B cell (primary cell): Measurements from ENCODE around the gene CAPN12. TPM values are rescaled to one million over a fixed set of nuclear protein-coding genes. Genes with fewer than 3 reads are reported as not detected.

Experiments used
- ATAC-seq: fragments of 200-7000 bp; cut with Tn5 transposase; one replicate; pipeline ENCODE4 v1.10.0; 2021; ENCODE audit warnings: low read depth, mild to moderate bottlenecking, moderate number of reproducible peaks, moderate library complexity
- CTCF ChIA-PET: fragments of 350-600 bp; sonication (Branson Sonifier 250); formaldehyde crosslinking; loops from one replicate; lab custom pipeline; 2021; ENCODE audit warnings: antibody characterized with exemption, inconsistent platforms; lab: Charles Lee
- POLR2A ChIA-PET: fragments of 350-600 bp; sonication (Branson Sonifier 250); formaldehyde crosslinking; loops from one replicate; lab custom pipeline; 2021; ENCODE audit warnings: antibody characterized with exemption; lab: Charles Lee
- DNase-seq: peaks from one replicate; pipeline ENCODE4 v3.0.0; 2013
- H2AFZ ChIP-seq: 2 replicates; pipeline ENCODE4 v1.6.1; 2012; ENCODE audit warnings: mild to moderate bottlenecking, low read depth, low read length; ENCODE audit not compliant: insufficient read depth, poor library complexity, severe bottlenecking
- H3K27ac ChIP-seq, 2 donors: 1 replicate in 1 of 2; 2 replicates in 1 of 2; pipeline ENCODE4 v1.5.1; 2012 to 2013; ENCODE audit warnings: low read length in 2 of 2, mild to moderate bottlenecking in 2 of 2, moderate library complexity in 1 of 2
- H3K27me3 ChIP-seq, 4 experiments: fragments of 200-600 bp in 1 of 4; sonication (generic) in 1 of 4; replicated peaks in 1 of 4; 1 replicate in 2 of 4; 2 replicates in 2 of 4; pipeline versions ENCODE4 v1.6.1 to v1.7.0; 2013 to 2016; ENCODE audit warnings: low read length in 3 of 4, mild to moderate bottlenecking in 2 of 4, mixed read lengths in 1 of 4, moderate library complexity in 1 of 4; ENCODE audit not compliant: insufficient read depth in 4 of 4, control insufficient read depth in 3 of 4; ENCODE audit errors: control extremely low read depth in 1 of 4
- H3K36me3 ChIP-seq, 2 experiments: replicated peaks in 1 of 2; 1 replicate in 1 of 2; 2 replicates in 1 of 2; pipeline versions ENCODE4 v1.6.1 to v1.7.1; 2013; ENCODE audit warnings: low read length in 1 of 2; ENCODE audit not compliant: insufficient read depth in 2 of 2, control insufficient read depth in 1 of 2; ENCODE audit errors: control extremely low read depth in 1 of 2, extremely low read depth in 1 of 2
- H3K4me1 ChIP-seq, 2 donors: fragments of 200-600 bp in 1 of 2; sonication (generic) in 1 of 2; 1 replicate in 1 of 2; 2 replicates in 1 of 2; pipeline versions ENCODE4 v1.5.1 to v1.6.1; 2013 to 2017; ENCODE audit warnings: low read length in 2 of 2; ENCODE audit not compliant: control insufficient read depth in 2 of 2, insufficient read depth in 2 of 2
- H3K4me2 ChIP-seq: replicated peaks from 2 replicates; pipeline ENCODE3; 2012; ENCODE audit warnings: mild to moderate bottlenecking, low read depth, low read length; ENCODE audit not compliant: poor library complexity, severe bottlenecking
- H3K4me3 ChIP-seq, 5 experiments: fragments of 200-600 bp in 1 of 5; sonication (generic) in 1 of 5; 1 replicate in 3 of 5; 2 replicates in 2 of 5; pipeline versions ENCODE4 v1.5.1 to v1.7.0; 2011 to 2016; ENCODE audit warnings: low read length in 4 of 5, mild to moderate bottlenecking in 4 of 5, low read depth in 2 of 5, control low read depth in 1 of 5, moderate library complexity in 1 of 5; ENCODE audit not compliant: insufficient read depth in 1 of 5; ENCODE audit errors: control extremely low read depth in 1 of 5, extremely low read depth in 1 of 5
- H3K79me2 ChIP-seq: fragments of 200-600 bp; sonication (generic); one replicate; pipeline ENCODE4 v1.6.0; 2016; ENCODE audit warnings: low read length; ENCODE audit not compliant: control insufficient read depth, insufficient read depth
- H3K9ac ChIP-seq: fragments of 200-600 bp; sonication (generic); 2 replicates; pipeline ENCODE4 v1.6.1; 2017; ENCODE audit warnings: mild to moderate bottlenecking, low read length, moderate library complexity
- H3K9me3 ChIP-seq, 3 donors: one replicate each; pipeline versions ENCODE4 v1.6.1 to v1.7.1; 2013; ENCODE audit warnings: low read length in 2 of 3; ENCODE audit not compliant: control insufficient read depth in 2 of 3, insufficient read depth in 1 of 3; ENCODE audit errors: control extremely low read depth in 1 of 3
- H4K20me1 ChIP-seq: 2 replicates; pipeline ENCODE4 v1.6.0; 2012; ENCODE audit warnings: mild to moderate bottlenecking, low read length; ENCODE audit not compliant: insufficient read depth, control insufficient read depth, poor library complexity, severe bottlenecking
- H3K27ac Mint-ChIP-seq: one replicate; pipeline ENCODE4 v1.8.0; 2021; ENCODE audit warnings: mixed read lengths
- H3K27me3 Mint-ChIP-seq: one replicate; pipeline ENCODE4 v1.8.0; 2021; ENCODE audit warnings: mixed read lengths
- H3K4me1 Mint-ChIP-seq: one replicate; pipeline ENCODE4 v1.8.0; 2021; ENCODE audit warnings: mixed read lengths
- H3K4me3 Mint-ChIP-seq: one replicate; pipeline ENCODE4 v1.8.0; 2021; ENCODE audit warnings: mixed read lengths
- H3K9me3 Mint-ChIP-seq: one replicate; pipeline ENCODE4 v1.8.0; 2022; ENCODE audit warnings: mixed read lengths; ENCODE audit not compliant: insufficient read depth
- EZH2 ChIP-seq: IDR thresholded peaks from 2 replicates; pipeline ENCODE4 v1.6.1; 2012; ENCODE audit warnings: borderline replicate concordance, low read depth, mild to moderate bottlenecking, moderate library complexity, low read length; ENCODE audit not compliant: insufficient read depth, poor library complexity, severe bottlenecking
- WGBS: methylation state at CpG from one replicate; pipeline ENCODE4 v1.1.5; 2013; ENCODE audit warnings: missing lambda C conversion rate; ENCODE audit not compliant: insufficient coverage; 5-methylcytosine and 5-hydroxymethylcytosine counted together
- intact Hi-C: fragments of 100-400 bp; cut with micrococcal nuclease; formaldehyde crosslinking; loops from one replicate; pipeline ENCODE4 v1.10.0; 2022
- polyA plus RNA-seq: library from polyadenylated mRNA; depleted of rRNA; stranded (reverse); fragments of >200 nt; gene quantifications from 2 replicates; pipeline ENCODE4 v1.2.3, GENCODE V29; 2012
- total RNA-seq, 2 donors: library from RNA; stranded (reverse); fragments of 120-200 nt in 1 of 2; gene quantifications; 1 replicate in 1 of 2; 2 replicates in 1 of 2; pipeline versions ENCODE4 v1.2.3 to v1.2.4, GENCODE V29; 2013 to 2022
- TF ChIP-seq, protein P1 (sequence below): fragments of 200-600 bp; IDR thresholded peaks from one replicate; pipeline ENCODE4 v1.8.0; 2022; ENCODE audit warnings: antibody characterized with exemption, mild to moderate bottlenecking

Gene CAPN12
- total and polyA plus RNA-seq, 2 donors (not counting 1 experiment from before 2014, with no cell fraction given) = 28.6 to 104 TPM

GRCh38 chr19:38693380-38694223, 50.7 kb downstream of the CAPN12 start:
- H3K27me3 ChIP-seq = no peaks in the 10 kb centered on the region
- ChIA-PET POLR2A (interaction anchor here (0.8 kb wide), 1 partner anchor 47 kb away, joined by 3 read pairs; the partner anchor contains the start of gene ACTN4), CTCF (interaction anchor here (1.5 kb wide), 2 partner anchors 59 to 178 kb away, joined by 4 to 5 read pairs; no protein-coding TSS in a partner anchor)
- WGBS = 3% methylated on average over 13 of the region's 19 CpGs
- no peaks in the 10 kb centered on the region for H3K9me3 ChIP-seq
- H3K4me3 ChIP-seq = no peak overlapping the region
- H3K27ac ChIP-seq = peak overlapping the region; percentile 11 to 68
- peak; percentile 50 for ATAC-seq
- H2AFZ ChIP-seq = peak overlapping the region; percentile 8
- H3K4me2 ChIP-seq = peak overlapping the region; percentile 56
- Mint-ChIP-seq H3K9me3 (no peaks in the 10 kb centered on the region), H3K4me3 (peak overlapping the region; percentile 66), H3K27ac (peak overlapping the region; percentile 85), H3K27me3 (no peaks in the 10 kb centered on the region), H3K4me1 (peaks cover 64% of the 10 kb centered on the region)
- peaks cover 67% of the 10 kb centered on the region for H4K20me1 ChIP-seq
- peak; percentile 35 for DNase-seq
- intact Hi-C loops = no loop called here
- H3K36me3 ChIP-seq = peaks cover 0 to 17% of the 10 kb centered on the region in 2 experiments
- peaks cover 87% of the 10 kb centered on the region for H3K79me2 ChIP-seq
- TF ChIP-seq, protein P1, sequence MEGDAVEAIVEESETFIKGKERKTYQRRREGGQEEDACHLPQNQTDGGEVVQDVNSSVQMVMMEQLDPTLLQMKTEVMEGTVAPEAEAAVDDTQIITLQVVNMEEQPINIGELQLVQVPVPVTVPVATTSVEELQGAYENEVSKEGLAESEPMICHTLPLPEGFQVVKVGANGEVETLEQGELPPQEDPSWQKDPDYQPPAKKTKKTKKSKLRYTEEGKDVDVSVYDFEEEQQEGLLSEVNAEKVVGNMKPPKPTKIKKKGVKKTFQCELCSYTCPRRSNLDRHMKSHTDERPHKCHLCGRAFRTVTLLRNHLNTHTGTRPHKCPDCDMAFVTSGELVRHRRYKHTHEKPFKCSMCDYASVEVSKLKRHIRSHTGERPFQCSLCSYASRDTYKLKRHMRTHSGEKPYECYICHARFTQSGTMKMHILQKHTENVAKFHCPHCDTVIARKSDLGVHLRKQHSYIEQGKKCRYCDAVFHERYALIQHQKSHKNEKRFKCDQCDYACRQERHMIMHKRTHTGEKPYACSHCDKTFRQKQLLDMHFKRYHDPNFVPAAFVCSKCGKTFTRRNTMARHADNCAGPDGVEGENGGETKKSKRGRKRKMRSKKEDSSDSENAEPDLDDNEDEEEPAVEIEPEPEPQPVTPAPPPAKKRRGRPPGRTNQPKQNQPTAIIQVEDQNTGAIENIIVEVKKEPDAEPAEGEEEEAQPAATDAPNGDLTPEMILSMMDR = no peak
- TF ChIP-seq EZH2 = no peak
- H3K4me1 ChIP-seq = peaks cover 36 to 56% of the 10 kb centered on the region in 2 donors
- peak overlapping the region; percentile 14 for H3K9ac ChIP-seq
